ENCODE measurements around the gene NLRC5. TPM values are rescaled to one million over a fixed set of nuclear protein-coding genes. Genes with fewer than 3 reads are reported as not detected.

Gene NLRC5
- total RNA-seq, 2 experiments from 2014 or later = 199 to 305 TPM

- no peaks in the 10 kb centered on the region for H3K9me3 ChIP-seq (ENCODE audit: low read length)
- H3K36me3 ChIP-seq (ENCODE audit: insufficient read depth, low read length) = peaks cover 43% of the 10 kb centered on the region
- peak overlapping the region; percentile 21 for H3K27ac ChIP-seq (ENCODE audit: low read depth, low read length, poor library complexity, severe bottlenecking)
- no peaks in the 10 kb centered on the region for H4K20me1 ChIP-seq (ENCODE audit: insufficient read depth, low read length)
- H3K4me2 ChIP-seq (ENCODE audit: low read length) = no peak overlapping the region
- TF ChIP-seq CTCF (conservative IDR thresholded peaks at IDR 0.05; ENCODE audit: low read length) (no peak), EZH2phosphoT487 (IDR thresholded peaks at IDR 0.05; ENCODE audit: borderline replicate concordance, low read depth, low read length) (no peak)
- POLR2A ChIA-PET = no interaction called here
- BruUV-seq (replicated peaks) = no TSS peak
- intact Hi-C loops (cut with micrococcal nuclease; ENCODE audit: unreplicated experiment) = no loop called here
- H3K9me2 ChIP-seq (ENCODE audit: insufficient read depth, low read length) = no peaks in the 10 kb centered on the region
- H3K4me3 ChIP-seq (ENCODE audit: low read depth, low read length, poor library complexity, severe bottlenecking) = no peak overlapping the region
- peaks cover 53% of the 10 kb centered on the region for H3K4me1 ChIP-seq (ENCODE audit: insufficient read depth, low read length, poor library complexity, severe bottlenecking)
- peaks cover 83% of the 10 kb centered on the region for H3K79me2 ChIP-seq (ENCODE audit: insufficient read depth, low read depth, low read length)
- H2AFZ ChIP-seq (ENCODE audit: low read length) = no peak overlapping the region
- no peak for DNase-seq (ENCODE audit: low spot score)
- CTCF ChIA-PET (ENCODE audit: unreplicated experiment) = no interaction called here
These were observed 11.1 kb downstream of the NLRC5 start for GRCh38 chr16:57000271-57001025.

- no TSS peak for BruUV-seq (replicated peaks)
- H2AFZ ChIP-seq (ENCODE audit: low read length) = no peak overlapping the region
- intact Hi-C loops (cut with micrococcal nuclease; ENCODE audit: unreplicated experiment) = no loop called here
- H4K20me1 ChIP-seq (ENCODE audit: insufficient read depth, low read length) = no peaks in the 10 kb centered on the region
- no peak overlapping the region for H3K4me2 ChIP-seq (ENCODE audit: low read length)
- peaks cover 60% of the 10 kb centered on the region for H3K4me1 ChIP-seq (ENCODE audit: insufficient read depth, low read length, poor library complexity, severe bottlenecking)
- POLR2A ChIA-PET = no interaction called here
- TF ChIP-seq CTCF (conservative IDR thresholded peaks at IDR 0.05; ENCODE audit: low read length) = no peak
- peak overlapping the region; percentile 7 for H3K27ac ChIP-seq (ENCODE audit: low read depth, low read length, poor library complexity, severe bottlenecking)
- no peaks in the 10 kb centered on the region for H3K9me2 ChIP-seq (ENCODE audit: insufficient read depth, low read length)
- CTCF ChIA-PET (ENCODE audit: unreplicated experiment) = no interaction called here
- peaks cover 43% of the 10 kb centered on the region for H3K36me3 ChIP-seq (ENCODE audit: insufficient read depth, low read length)
- H3K79me2 ChIP-seq (ENCODE audit: insufficient read depth, low read depth, low read length) = peaks cover 83% of the 10 kb centered on the region
- H3K9me3 ChIP-seq (ENCODE audit: low read length) = no peaks in the 10 kb centered on the region
- no peak overlapping the region for H3K4me3 ChIP-seq (ENCODE audit: low read depth, low read length, poor library complexity, severe bottlenecking)
- no peak for DNase-seq (ENCODE audit: low spot score)
These were observed 11.8 kb downstream of the NLRC5 start for GRCh38 chr16:57001026-57001679.
